ENCODE data around the gene NRM.

DNA sequence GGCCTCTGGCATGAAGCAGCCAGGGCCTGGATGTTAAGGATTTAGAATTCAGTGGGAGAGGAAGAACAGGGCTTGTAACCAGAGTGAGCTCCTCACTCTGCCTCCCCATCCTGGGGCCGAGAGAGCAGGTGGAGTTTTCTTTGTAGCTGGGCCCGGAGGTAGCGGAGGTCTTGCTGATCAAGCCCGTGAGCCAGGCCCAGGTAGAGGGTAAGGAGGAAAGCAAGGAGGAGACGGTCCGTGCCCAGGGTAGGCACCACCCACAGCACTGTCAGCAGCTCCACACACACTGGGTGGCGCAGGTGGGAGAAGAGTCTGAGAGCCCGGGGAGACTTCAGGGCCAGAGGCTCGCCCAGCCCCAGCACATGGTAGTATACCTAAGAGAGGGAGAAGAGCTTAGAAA, 2.2 kb downstream of the NRM start:
- TF ChIP-seq ZFX (IDR thresholded peaks at IDR 0.05) (no peak), EZH2phosphoT487 (IDR thresholded peaks at IDR 0.05; ENCODE audit: borderline replicate concordance) (no peak), EGR1 (IDR thresholded peaks at IDR 0.05; ENCODE audit: low read depth) (no peak), JUND (IDR thresholded peaks at IDR 0.05) (no peak), CTCF (IDR thresholded peaks at IDR 0.05 in 2 of 3, conservative IDR thresholded peaks at IDR 0.05 in 1 of 3; ENCODE audit: borderline replicate concordance in 1 of 3, insufficient read depth in 1 of 3, low read depth in 2 of 3, low read length in 2 of 3) (no peak), POLR2A (IDR thresholded peaks at IDR 0.05; ENCODE audit: borderline replicate concordance, extremely low read depth, insufficient read depth, insufficient read length) (no peak), TCF7L2 (IDR thresholded peaks at IDR 0.05; ENCODE audit: borderline replicate concordance, extremely low read depth, insufficient read depth, insufficient read length) (no peak)
